Stimulated activated naive CD8-positive, alpha-beta T cell treated with anti-CD3 and anti-CD28 coated beads, Interleukin-15, Interleukin-2, amounts not matched to agents 100 ng/mL and 50 ng/mL, for 24 hours (primary cell): ENCODE data around the gene SHQ1.

Experiments
- H3K27ac Mint-ChIP-seq: one replicate; pipeline ENCODE4 v1.8.0; 2021; ENCODE audit warnings: mild to moderate bottlenecking, mixed read lengths
- H3K27me3 Mint-ChIP-seq: one replicate; pipeline ENCODE4 v1.8.0; 2021; ENCODE audit warnings: mixed read lengths
- H3K36me3 Mint-ChIP-seq: one replicate; pipeline ENCODE4 v1.8.0; 2021; ENCODE audit warnings: low read depth, mixed read lengths
- H3K4me1 Mint-ChIP-seq: one replicate; pipeline ENCODE4 v1.8.0; 2021; ENCODE audit warnings: low read depth, mixed read lengths
- H3K4me3 Mint-ChIP-seq: one replicate; pipeline ENCODE4 v1.8.0; 2021; ENCODE audit warnings: mild to moderate bottlenecking, mixed read lengths
- H3K9me3 Mint-ChIP-seq: one replicate; pipeline ENCODE4 v1.8.0; 2021; ENCODE audit warnings: mixed read lengths

SHQ1 gene

DNA sequence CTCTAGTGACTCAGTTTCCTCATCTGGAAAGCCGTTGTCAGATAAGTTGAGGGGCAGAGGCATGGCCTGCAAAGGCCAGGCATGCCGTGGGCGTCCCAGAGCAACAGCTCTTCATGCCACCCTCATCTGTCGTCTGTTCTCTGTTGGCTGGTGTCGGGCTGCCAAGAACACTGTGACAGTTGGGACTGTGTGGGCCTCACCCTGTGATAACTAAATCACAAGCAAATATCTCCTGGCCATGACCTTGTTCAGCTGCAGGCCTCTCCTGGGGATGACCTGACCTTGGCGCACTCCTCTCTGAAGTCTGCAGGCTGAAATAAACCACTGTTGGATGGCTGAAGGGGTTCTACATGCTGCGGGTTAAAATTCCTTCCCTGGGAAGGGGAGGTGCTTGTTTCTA is 145.9 kb downstream of the SHQ1 start:
- H3K4me1 Mint-ChIP-seq = no peaks in the 10 kb centered on the region
- no peaks in the 10 kb centered on the region for H3K36me3 Mint-ChIP-seq
- H3K4me3 Mint-ChIP-seq = no peak overlapping the region
- no peak overlapping the region for H3K27ac Mint-ChIP-seq
- no peaks in the 10 kb centered on the region for H3K27me3 Mint-ChIP-seq
- H3K9me3 Mint-ChIP-seq = no peaks in the 10 kb centered on the region

DNA sequence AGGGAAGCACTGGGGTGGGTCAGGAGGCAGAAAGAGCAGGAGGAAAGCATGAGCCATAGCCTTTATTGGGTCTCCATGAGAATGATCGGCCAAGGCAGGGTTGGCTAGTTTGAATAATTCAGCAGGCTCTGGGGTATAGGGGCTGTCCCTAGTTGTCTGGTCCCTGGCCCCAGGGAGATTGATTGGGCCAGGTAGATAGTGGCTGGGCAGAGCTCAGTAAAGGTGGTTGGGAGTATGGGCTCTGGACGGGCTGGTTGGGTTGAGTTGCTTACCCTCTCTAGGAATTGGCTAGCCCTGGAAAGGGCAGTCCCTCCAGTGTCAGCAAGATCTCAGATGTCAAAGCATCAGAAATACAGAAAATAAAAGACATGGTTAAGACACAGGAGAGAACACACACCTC is 148.1 kb downstream of the SHQ1 start:
- Mint-ChIP-seq H3K36me3 (no peaks in the 10 kb centered on the region), H3K4me3 (no peak overlapping the region), H3K27me3 (peaks cover 2% of the 10 kb centered on the region), H3K27ac (no peak overlapping the region), H3K9me3 (no peaks in the 10 kb centered on the region), H3K4me1 (no peaks in the 10 kb centered on the region)

DNA sequence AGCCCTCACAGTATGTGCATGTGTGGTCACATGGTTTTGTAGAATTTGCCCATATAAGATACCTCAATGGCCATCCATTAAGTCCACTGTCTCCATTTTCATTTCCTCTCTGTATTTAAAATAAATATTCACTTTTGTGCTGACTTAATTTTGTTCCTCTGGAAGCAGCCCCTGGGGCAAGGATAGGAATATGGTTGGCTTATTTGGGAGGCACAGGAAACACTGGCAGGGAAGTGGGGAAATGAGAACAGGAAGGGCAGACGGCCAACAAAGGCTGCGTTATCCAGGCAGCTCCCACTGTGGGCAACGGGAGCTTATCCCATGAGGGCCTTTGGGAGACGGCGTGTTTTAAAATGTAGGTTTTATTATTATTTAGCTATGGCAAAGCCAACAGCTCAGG is 148.6 kb downstream of the SHQ1 start:
- H3K36me3 Mint-ChIP-seq = no peaks in the 10 kb centered on the region

More for the DNA sequence above, 148.6 kb downstream of the SHQ1 start:
- no peaks in the 10 kb centered on the region for H3K4me1 Mint-ChIP-seq
- H3K4me3 Mint-ChIP-seq = no peak overlapping the region
- no peak overlapping the region for H3K27ac Mint-ChIP-seq
- H3K27me3 Mint-ChIP-seq = peaks cover 2% of the 10 kb centered on the region
- H3K9me3 Mint-ChIP-seq = no peaks in the 10 kb centered on the region
